8988T (cell line): ENCODE measurements around the gene PIKFYVE.
A peak's percentile ranks its signal among the peaks of the same experiment; 100 is the strongest.
"Not testable (repeated sequence)": the region's sequence is repeated elsewhere in the genome, so short reads cannot be mapped to it uniquely, and the experiment has no call there.

Experiments
- DNase-seq: peaks from one replicate; pipeline ENCODE4 v3.0.0; 2011

The PIKFYVE gene, protein sequence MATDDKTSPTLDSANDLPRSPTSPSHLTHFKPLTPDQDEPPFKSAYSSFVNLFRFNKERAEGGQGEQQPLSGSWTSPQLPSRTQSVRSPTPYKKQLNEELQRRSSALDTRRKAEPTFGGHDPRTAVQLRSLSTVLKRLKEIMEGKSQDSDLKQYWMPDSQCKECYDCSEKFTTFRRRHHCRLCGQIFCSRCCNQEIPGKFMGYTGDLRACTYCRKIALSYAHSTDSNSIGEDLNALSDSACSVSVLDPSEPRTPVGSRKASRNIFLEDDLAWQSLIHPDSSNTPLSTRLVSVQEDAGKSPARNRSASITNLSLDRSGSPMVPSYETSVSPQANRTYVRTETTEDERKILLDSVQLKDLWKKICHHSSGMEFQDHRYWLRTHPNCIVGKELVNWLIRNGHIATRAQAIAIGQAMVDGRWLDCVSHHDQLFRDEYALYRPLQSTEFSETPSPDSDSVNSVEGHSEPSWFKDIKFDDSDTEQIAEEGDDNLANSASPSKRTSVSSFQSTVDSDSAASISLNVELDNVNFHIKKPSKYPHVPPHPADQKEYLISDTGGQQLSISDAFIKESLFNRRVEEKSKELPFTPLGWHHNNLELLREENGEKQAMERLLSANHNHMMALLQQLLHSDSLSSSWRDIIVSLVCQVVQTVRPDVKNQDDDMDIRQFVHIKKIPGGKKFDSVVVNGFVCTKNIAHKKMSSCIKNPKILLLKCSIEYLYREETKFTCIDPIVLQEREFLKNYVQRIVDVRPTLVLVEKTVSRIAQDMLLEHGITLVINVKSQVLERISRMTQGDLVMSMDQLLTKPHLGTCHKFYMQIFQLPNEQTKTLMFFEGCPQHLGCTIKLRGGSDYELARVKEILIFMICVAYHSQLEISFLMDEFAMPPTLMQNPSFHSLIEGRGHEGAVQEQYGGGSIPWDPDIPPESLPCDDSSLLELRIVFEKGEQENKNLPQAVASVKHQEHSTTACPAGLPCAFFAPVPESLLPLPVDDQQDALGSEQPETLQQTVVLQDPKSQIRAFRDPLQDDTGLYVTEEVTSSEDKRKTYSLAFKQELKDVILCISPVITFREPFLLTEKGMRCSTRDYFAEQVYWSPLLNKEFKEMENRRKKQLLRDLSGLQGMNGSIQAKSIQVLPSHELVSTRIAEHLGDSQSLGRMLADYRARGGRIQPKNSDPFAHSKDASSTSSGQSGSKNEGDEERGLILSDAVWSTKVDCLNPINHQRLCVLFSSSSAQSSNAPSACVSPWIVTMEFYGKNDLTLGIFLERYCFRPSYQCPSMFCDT (N-terminal part only)

DNA sequence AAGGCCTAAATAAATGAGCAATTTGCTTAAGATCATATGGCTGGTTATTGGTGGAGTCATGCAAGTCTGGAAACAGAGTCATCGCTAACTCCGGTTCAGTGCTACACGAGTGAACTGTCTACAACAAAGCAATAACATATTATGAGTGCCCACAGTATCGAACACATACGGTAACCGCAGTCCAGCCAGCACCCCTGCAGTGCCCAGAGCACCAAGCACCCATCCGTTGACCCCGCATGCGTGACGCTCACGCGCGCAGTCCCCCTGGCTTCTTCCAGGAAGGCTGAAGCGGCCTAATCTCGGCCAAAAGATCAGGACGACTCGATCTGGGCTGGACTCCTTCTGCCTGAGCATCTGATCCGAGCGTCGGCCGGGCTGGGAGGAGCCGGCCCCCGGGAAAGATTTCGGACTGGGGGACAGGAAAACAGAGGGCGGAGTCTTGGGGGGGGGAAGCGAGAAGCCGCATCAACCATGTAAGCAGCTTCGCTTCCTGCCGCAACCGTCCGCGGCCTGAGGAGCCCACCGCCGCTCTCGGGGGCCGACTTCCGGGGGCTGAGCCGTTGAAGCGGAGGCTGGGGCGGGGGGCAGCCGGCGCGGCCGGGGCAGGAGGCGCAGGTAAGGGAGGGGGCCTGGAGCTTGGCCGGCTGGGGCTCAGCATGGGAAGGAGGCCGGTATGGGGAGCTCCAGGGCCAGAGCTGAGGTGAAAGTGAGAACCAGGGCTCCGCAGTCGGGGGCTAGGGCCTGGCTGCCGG is at the start of gene PIKFYVE:
Gene PIKFYVE (plus strand): TSS at position 455 of the 752 bp plus-strand sequence. CDS start 5,265 bp downstream, outside the sequence.
- peak; percentile 72 for DNase-seq

DNA sequence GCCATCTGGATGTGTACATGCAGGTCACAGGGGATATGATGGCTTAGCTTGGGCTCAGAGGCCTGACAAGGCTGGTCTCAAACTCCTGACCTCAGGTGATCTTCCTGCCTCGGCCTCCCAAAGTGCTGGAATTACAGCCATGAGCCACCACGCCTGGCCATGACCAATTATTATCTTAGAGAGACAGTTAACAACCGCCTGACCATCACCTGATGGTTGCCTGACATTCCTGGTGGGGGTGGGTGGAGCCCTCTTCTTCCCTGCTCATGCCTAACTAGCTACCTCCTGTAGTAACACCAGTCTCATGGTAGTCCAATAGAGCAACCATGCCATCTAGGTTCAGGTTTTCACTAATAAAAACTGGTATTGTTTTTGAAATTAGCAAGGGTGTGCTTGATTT is 44.2 kb upstream of the PIKFYVE start:
- not testable (repeated sequence) for DNase-seq

DNA sequence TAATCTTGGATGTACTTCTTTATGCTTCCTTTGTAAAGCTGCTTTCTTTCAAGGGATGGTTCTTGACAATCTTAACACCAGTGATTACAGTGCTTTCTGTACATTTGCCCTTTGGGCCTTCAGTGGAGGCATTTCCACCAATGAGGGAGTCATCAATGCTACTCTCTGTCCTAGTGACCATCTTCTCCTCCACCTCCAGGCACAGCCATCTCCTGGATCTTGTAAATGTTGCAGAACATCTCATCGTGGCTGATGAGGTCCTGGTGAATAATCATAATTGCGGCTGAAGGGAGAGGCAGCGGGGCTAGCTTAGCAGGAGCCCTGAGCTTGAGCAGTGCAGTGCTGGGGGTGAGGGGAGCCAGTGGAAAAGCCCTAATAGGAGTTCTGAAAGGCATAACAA is 43.7 kb upstream of the PIKFYVE start:
- DNase-seq, result no peak

- DNase-seq, result no peak
Measured at GRCh38 chr2:208224802-208225201, 41.3 kb upstream of the PIKFYVE start.

DNA sequence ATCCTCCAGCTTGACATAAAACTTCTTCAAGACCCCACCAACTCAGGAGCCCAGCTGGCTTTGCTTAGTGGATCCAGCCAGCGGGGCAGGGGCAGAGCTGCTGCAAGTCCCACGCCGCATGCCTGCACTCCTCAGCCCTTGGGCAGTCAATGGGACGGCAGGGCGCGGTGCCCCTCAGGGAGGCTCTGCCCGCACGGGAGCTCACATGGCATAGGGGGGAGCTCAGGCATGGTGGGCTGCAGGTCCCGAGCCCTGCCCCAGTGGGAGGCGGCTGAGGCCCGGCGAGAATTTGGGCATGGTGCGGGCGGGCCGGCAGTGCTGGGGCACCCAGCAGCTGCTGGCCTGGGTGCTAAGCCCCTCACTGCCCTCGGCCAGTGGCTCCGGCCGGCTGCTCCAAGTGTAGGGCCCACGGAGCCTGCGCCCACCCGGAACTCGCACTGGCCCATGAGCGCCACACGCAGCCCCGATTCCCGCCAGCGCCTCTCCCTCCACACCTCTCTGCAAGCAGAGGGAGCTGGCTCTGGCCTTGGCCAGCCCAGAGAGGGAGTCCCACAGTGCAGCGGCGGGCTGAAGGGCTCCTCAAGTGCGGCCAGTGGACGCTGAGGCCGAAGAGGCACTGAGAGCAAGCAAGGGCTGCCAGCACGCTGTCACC is 38.3 kb upstream of the PIKFYVE start:
- no peak for DNase-seq

DNA sequence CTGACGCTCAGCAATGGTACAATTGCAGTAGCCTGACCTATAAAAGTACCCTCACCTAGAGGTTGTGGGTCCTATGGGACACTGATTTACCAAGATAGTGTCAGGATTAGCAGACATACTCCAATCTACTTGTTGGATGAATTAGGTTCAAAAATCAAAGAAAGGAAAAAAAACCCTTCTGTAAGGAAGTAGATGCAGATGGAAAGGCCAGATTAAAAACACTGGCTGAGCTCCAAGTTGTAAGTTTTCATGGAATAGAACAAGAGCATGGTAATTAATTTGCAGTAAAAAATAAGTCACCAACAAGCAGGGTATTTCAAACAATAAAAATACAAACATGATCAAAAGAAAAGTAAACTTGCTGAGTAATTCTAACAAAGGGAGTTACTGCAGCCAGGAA is 37.6 kb upstream of the PIKFYVE start:
- DNase-seq, result no peak

GRCh38 chr2:208234786-208235185 is 31.3 kb upstream of the PIKFYVE start:
- DNase-seq, result no peak

DNA sequence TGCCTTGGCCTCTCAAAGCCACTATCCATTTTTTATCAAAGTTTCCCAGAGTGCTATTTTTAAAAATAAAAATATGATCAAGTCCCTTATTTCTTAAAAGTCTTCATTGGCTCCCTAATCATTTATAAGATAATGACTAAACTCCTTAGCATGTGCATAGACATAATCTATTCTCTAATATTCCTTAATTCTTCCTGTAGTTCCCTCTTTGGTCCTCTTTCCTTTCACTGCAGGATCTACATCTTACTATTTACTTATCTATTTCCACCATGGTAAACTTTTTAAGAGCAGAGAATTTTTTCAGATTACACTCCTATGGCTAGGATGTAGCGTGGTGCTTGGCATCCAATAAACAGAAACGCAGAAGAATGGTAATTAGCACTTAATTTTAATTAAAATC is 30.2 kb upstream of the PIKFYVE start:
- DNase-seq, result no peak

DNA sequence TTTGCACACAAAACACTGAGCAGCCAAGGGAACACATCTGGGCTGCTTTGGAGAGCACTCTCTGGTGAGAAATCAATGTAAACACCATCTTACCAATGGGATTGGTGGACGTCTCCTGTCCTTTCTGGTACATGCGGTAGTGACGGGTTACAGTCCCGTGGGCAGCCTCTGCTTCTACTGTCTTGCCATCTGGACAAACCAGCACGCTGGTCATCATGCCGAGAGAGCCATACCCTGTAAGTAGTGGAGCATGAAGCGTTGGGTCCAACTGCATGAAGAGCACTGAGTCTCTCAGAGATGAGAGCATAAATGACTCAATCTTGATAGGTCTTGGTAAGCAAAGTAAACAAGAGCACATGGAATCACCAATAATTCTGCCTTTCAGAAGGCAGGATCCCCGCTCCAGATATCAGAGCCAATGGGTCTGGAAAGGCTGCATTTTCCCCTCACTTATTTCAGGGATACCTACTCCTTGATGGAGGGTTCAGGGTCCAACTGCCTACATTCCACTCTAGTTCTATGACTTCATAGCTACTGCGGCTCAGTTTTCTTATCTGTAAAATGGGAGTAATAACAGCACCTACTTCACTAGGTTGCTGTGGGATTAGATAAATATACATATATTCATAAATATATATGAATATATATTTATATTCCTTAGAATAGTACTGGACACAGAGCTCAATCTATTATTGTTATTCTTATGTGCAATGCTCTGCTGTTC is 26.1 kb upstream of the PIKFYVE start:
- DNase-seq, result no peak

GRCh38 chr2:208240619-208241209 is 25.3 kb upstream of the PIKFYVE start:
- no peak for DNase-seq

DNA sequence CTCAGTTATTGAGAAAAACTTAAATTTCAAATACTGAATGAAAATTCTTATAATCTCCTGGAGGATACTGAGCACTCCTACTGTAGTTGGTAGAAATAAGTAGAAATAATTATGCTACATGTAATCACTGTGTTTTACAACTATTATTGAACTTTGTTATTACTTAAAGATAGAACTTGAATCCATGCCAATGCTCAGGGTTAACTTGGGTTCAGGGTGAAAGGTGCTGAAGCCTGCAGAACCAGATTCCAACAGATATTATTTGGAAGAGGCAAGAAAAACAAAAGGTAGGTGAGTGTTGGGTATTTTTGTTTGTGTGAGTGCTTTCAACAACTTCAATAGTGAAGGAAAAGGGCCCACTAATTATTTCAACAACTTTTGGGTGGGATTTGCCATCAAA is 21.6 kb upstream of the PIKFYVE start:
- no peak for DNase-seq

DNA sequence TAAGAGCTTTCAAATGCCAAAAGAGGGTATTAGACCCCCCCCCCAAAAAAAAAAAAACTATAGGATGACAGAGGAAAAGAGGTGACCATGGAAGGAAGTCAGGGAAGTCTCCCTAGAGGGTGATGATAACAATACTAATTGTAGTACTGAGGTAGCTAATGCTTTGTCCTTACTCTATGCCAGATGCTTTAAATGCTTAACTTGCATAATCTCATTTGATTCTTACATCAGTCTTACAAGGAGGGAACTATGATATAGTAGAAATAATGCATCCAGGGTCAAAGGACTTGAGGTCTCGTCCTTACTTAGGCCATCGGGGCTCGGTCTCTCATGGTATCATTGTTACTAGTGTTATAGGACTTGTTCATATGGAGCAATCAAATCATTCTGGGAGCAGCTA is 20.3 kb upstream of the PIKFYVE start:
- no peak for DNase-seq

DNA sequence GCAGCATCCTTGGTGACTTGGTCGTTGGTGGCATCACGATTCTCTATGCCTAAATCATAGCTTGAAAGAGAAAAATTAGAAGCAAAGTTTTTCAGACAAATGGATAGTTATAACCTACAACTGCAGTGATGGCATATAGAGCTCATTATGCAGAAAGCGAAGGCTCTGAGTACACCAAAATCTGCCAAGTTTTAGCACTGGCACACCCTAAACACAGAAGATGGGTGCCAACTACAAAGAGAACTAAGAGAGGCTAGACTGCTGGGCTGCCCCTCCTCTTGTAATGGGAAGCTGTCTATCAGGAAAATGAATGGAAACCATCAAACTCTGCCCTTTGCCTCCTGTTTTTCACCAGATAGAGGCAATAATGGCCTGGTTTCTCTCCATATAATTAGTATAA is 17.5 kb upstream of the PIKFYVE start:
- no peak for DNase-seq

GRCh38 chr2:208249296-208249695 is 16.8 kb upstream of the PIKFYVE start:
- DNase-seq, result no peak

DNA sequence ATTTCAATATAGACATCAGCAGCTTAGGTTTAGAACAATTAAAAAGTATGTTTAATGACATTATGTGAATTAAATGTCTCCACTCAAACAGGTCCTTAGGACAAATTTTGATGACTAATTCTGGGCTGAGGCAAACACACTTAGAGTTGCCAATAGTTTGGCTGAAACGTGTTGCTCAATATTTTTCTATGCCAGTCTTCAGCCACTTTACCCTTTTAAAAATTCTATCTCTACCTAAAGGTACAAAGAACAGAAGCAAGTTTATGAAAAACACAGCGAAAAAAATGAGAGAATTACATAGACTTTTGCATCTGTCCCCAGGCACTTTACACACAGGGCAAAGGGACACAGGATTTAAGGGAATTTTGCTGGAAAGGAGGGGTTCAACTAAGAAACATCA is 15.7 kb upstream of the PIKFYVE start:
- DNase-seq, result no peak

GRCh38 chr2:208251098-208251497 is 15.0 kb upstream of the PIKFYVE start:
- DNase-seq, result no peak

GRCh38 chr2:208252716-208253492 is 13.2 kb upstream of the PIKFYVE start:
- no peak for DNase-seq

DNA sequence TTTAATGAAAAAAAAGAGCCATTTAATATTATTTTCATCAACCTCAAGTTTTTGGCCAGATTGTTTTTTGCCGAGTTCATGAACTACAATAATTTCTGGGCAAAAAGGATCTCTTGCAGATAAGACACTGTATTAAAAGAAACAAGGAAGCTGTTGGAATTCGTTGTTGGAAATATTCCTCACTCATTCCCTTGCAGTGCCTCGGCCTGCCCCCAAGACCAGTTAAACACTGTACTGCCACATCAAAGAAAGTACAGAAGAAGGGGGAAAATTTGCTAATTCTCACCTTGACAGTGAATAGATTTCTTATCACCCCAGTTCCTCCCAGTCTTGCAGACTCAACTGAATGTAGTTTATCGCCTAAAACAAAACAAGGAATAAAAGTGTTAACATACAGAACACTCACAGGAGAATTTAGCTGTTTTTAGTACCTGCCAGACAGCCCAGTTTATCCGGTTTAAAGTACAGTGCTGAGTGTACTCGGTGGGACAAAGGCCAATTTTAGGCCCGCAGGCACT is 12.4 kb upstream of the PIKFYVE start:
- DNase-seq, result no peak

- DNase-seq, result peak; percentile 66
Measured at GRCh38 chr2:208254118-208254870, 11.8 kb upstream of the PIKFYVE start.
